PC-3 (cell line): ENCODE measurements around the gene DUOX1. TPM values are rescaled to one million over a fixed set of nuclear protein-coding genes. Genes with fewer than 3 reads are reported as not detected.

ENCODE experiments used
- ATAC-seq: fragments of 200-7000 bp; cut with Tn5 transposase; 2 replicates; pipeline ENCODE4 v1.9.1; 2020; ENCODE audit warnings: mild to moderate bottlenecking, moderate library complexity
- BruUV-seq: library from RNA; stranded (reverse); fragments of 400-500 nt; replicated peaks from 2 replicates; lab custom pipeline; 2021; lab: Mats Ljungman, UMichigan
- CTCF ChIA-PET: fragments of 300-600 bp; sonication (Branson Sonifier 250); formaldehyde crosslinking; loops from one replicate; lab custom pipeline; 2022; ENCODE audit warnings: antibody characterized with exemption; lab: Charles Lee
- POLR2A ChIA-PET: fragments of 300-600 bp; sonication (Branson Sonifier 250); formaldehyde crosslinking; loops from one replicate; lab custom pipeline; 2022; ENCODE audit warnings: antibody characterized with exemption; ENCODE audit not compliant: unreplicated experiment; lab: Charles Lee
- DNase-seq: peaks from one replicate; pipeline ENCODE4 v3.0.0-alpha.2; 2015
- H2AFZ ChIP-seq: fragments of 300-600 bp; sonication (generic); 2 replicates; pipeline ENCODE4 v1.6.0; 2016; ENCODE audit warnings: antibody characterized with exemption, low read length
- H3F3A ChIP-seq: fragments of 300-600 bp; sonication (generic); one replicate; pipeline ENCODE4 v1.6.0; 2017; ENCODE audit warnings: antibody characterized with exemption, low read length, control low read depth, mild to moderate bottlenecking; ENCODE audit not compliant: unreplicated experiment
- H3K27ac ChIP-seq: fragments of 300-600 bp; sonication (generic); 2 replicates; pipeline ENCODE4 v1.5.1; 2016; ENCODE audit warnings: mild to moderate bottlenecking, low read length
- H3K27me3 ChIP-seq: fragments of 300-600 bp; sonication (generic); 2 replicates; pipeline ENCODE4 v1.6.1; 2016; ENCODE audit warnings: low read length, mixed read lengths
- H3K36me3 ChIP-seq: fragments of 300-600 bp; sonication (generic); 2 replicates; pipeline ENCODE4 v1.6.1; 2016; ENCODE audit warnings: low read depth, mixed run types, low read length, mixed read lengths
- H3K4me1 ChIP-seq: fragments of 300-600 bp; sonication (generic); 2 replicates; pipeline ENCODE4 v1.5.1; 2016; ENCODE audit warnings: low read length; ENCODE audit not compliant: insufficient read depth
- H3K4me2 ChIP-seq: fragments of 300-600 bp; sonication (generic); 2 replicates; pipeline ENCODE4 v1.6.0; 2016; ENCODE audit warnings: low read length
- H3K4me3 ChIP-seq: fragments of 300-600 bp; sonication (generic); 2 replicates; pipeline ENCODE4 v1.5.1; 2016; ENCODE audit warnings: mild to moderate bottlenecking, low read length, mixed read lengths
- H3K79me2 ChIP-seq: fragments of 300-600 bp; sonication (generic); 2 replicates; pipeline ENCODE4 v1.6.1; 2017; ENCODE audit warnings: low read length, mixed read lengths
- H3K9ac ChIP-seq: fragments of 300-600 bp; sonication (generic); 2 replicates; pipeline ENCODE4 v1.6.0; 2016; ENCODE audit warnings: mild to moderate bottlenecking, low read length
- H3K9me2 ChIP-seq: fragments of 300-600 bp; sonication (generic); replicated peaks from 2 replicates; pipeline ENCODE4 v1.6.1; 2016; ENCODE audit warnings: mixed run types, low read length, mixed read lengths
- H3K9me3 ChIP-seq: fragments of 300-600 bp; sonication (generic); 2 replicates; pipeline ENCODE4 v1.6.1; 2016; ENCODE audit warnings: low read length, mixed read lengths
- H4K20me1 ChIP-seq: fragments of 300-600 bp; sonication (generic); 2 replicates; pipeline ENCODE4 v1.6.1; 2016; ENCODE audit warnings: low read length, mixed read lengths
- CTCF ChIP-seq: fragments of 300-600 bp; sonication (generic); conservative IDR thresholded peaks from 2 replicates; pipeline ENCODE4 v1.5.1; 2017; ENCODE audit warnings: antibody characterized with exemption, low read depth, mild to moderate bottlenecking, low read length
- EZH2 ChIP-seq: fragments of 300-600 bp; sonication (generic); IDR thresholded peaks from one replicate; pipeline ENCODE4 v1.6.1; 2017; ENCODE audit warnings: antibody characterized with exemption, mild to moderate bottlenecking, low read length; ENCODE audit not compliant: unreplicated experiment
- EZH2phosphoT487 ChIP-seq: fragments of 300-600 bp; sonication (generic); IDR thresholded peaks from 2 replicates; pipeline ENCODE4 v1.6.1; 2018; ENCODE audit warnings: mild to moderate bottlenecking, antibody characterized with exemption, low read length, borderline replicate concordance
- intact Hi-C: fragments of 100-400 bp; cut with micrococcal nuclease; formaldehyde crosslinking; loops from 2 replicates; pipeline ENCODE4 v1.9.0; 2023
- total RNA-seq: library from RNA; depleted of rRNA; stranded (reverse); fragments of >200 nt; gene quantifications from 2 replicates; pipeline ENCODE4 v1.2.3, GENCODE V29; 2014

The DUOX1 gene
- total RNA-seq, 1 experiment from 2014 or later = not detected

- intact Hi-C loops = no loop called here
- no peaks in the 10 kb centered on the region for H3K9me3 ChIP-seq
- TF ChIP-seq EZH2phosphoT487 (no peak), EZH2 (no peak), CTCF (no peak)
- H3K4me3 ChIP-seq = no peak overlapping the region
- H3F3A ChIP-seq = no peaks in the 10 kb centered on the region
- peaks cover 18% of the 10 kb centered on the region for H3K4me1 ChIP-seq
- H3K27me3 ChIP-seq = no peaks in the 10 kb centered on the region
- ATAC-seq (no peak), DNase-seq (no peak)
- H3K4me2 ChIP-seq = no peak overlapping the region
- no peaks in the 10 kb centered on the region for H3K79me2 ChIP-seq
- POLR2A ChIA-PET = no interaction called here
- no peaks in the 10 kb centered on the region for H3K9me2 ChIP-seq
- no peak overlapping the region for H3K27ac ChIP-seq
- H2AFZ ChIP-seq = no peak overlapping the region
- BruUV-seq = no TSS peak
- H3K9ac ChIP-seq = no peak overlapping the region
- H4K20me1 ChIP-seq = no peaks in the 10 kb centered on the region
- no peaks in the 10 kb centered on the region for H3K36me3 ChIP-seq
- CTCF ChIA-PET = no interaction called here
These were observed 22.4 kb downstream of the DUOX1 start for GRCh38 chr15:45151998-45152828.

- TF ChIP-seq EZH2phosphoT487 = no peak
- no peak for TF ChIP-seq EZH2
- TF ChIP-seq CTCF = no peak
- intact Hi-C loops = no loop called here
- no peaks in the 10 kb centered on the region for H4K20me1 ChIP-seq
- no peak overlapping the region for H3K9ac ChIP-seq
- no peaks in the 10 kb centered on the region for H3K79me2 ChIP-seq
- H3F3A ChIP-seq = no peaks in the 10 kb centered on the region
- H3K4me1 ChIP-seq = peaks cover 13% of the 10 kb centered on the region
- POLR2A ChIA-PET = no interaction called here
- H3K36me3 ChIP-seq = no peaks in the 10 kb centered on the region
- H3K4me3 ChIP-seq = no peak overlapping the region
- no peak overlapping the region for H3K27ac ChIP-seq
- no peaks in the 10 kb centered on the region for H3K9me3 ChIP-seq
- no peaks in the 10 kb centered on the region for H3K27me3 ChIP-seq
- no peak for DNase-seq
- no peaks in the 10 kb centered on the region for H3K9me2 ChIP-seq
- CTCF ChIA-PET = no interaction called here
- H3K4me2 ChIP-seq = no peak overlapping the region
- no peak overlapping the region for H2AFZ ChIP-seq
- no TSS peak for BruUV-seq
- ATAC-seq = no peak
These were observed 25.9 kb downstream of the DUOX1 start for GRCh38 chr15:45155739-45156138.

DNA sequence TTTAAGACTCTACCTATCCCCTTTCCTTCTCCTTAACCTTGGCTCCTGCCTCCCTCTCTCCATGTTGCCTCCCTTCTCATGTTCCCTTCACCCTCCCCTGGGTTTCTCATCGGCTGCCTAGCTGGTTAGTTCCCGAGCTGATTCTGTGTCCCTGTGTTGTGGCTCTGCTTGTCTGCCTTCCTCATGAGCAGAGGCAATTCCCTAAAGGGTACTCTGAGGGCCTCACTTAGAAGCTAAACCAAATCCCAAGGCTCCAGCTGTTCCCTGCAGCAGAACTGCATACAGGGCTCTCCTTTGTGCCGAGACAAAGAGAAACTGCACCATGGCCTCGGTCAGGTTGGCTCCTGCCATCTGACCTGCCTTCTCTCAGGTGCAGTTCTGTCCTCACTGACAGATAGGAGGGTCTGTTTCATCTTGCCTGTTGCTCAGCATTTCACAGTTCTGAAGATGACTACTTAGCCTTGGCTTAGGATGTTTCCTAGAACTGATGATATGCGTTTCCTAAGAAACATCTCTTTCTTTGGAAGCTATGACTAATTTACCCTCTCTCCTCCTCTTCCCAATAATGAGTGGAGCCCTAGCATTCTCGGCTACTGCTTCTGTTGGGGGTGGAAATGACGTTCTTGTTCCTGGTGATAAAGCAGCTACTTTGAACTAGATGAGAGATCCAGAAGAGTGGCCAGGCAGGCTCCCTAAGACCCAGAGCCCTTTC is 27.1 kb downstream of the DUOX1 start:
- Histone ChIP-seq H3F3A (no peaks in the 10 kb centered on the region), H3K4me2 (no peak overlapping the region), H2AFZ (no peak overlapping the region), H3K9me2 (no peaks in the 10 kb centered on the region), H3K9ac (no peak overlapping the region), H3K79me2 (no peaks in the 10 kb centered on the region), H3K27me3 (no peaks in the 10 kb centered on the region), H3K4me1 (peaks cover 13% of the 10 kb centered on the region), H3K9me3 (no peaks in the 10 kb centered on the region), H4K20me1 (no peaks in the 10 kb centered on the region), H3K27ac (no peak overlapping the region), H3K4me3 (no peak overlapping the region), H3K36me3 (no peaks in the 10 kb centered on the region)
- CTCF ChIA-PET = interaction anchor here (0.6 kb wide), 1 partner anchor 48 kb away, joined by 3 read pairs; no protein-coding TSS in a partner anchor
- POLR2A ChIA-PET = no interaction called here
- DNase-seq (no peak), ATAC-seq (no peak)
- TF ChIP-seq CTCF (no peak), EZH2phosphoT487 (no peak), EZH2 (no peak)
- BruUV-seq = no TSS peak
- intact Hi-C loops = no loop called here
